HG03045 (cell line): ENCODE data around the gene CWH43.
"Not testable (repeated sequence)": the region's sequence is repeated elsewhere in the genome, so short reads cannot be mapped to it uniquely, and the experiment has no call there.

Source experiments
- ATAC-seq: cut with Tn5 transposase; IDR thresholded peaks from one replicate; pipeline ENCODE4 v1.9.1; 2021; ENCODE audit warnings: mild to moderate bottlenecking, moderate library complexity; ENCODE audit not compliant: unreplicated experiment

Gene CWH43

DNA sequence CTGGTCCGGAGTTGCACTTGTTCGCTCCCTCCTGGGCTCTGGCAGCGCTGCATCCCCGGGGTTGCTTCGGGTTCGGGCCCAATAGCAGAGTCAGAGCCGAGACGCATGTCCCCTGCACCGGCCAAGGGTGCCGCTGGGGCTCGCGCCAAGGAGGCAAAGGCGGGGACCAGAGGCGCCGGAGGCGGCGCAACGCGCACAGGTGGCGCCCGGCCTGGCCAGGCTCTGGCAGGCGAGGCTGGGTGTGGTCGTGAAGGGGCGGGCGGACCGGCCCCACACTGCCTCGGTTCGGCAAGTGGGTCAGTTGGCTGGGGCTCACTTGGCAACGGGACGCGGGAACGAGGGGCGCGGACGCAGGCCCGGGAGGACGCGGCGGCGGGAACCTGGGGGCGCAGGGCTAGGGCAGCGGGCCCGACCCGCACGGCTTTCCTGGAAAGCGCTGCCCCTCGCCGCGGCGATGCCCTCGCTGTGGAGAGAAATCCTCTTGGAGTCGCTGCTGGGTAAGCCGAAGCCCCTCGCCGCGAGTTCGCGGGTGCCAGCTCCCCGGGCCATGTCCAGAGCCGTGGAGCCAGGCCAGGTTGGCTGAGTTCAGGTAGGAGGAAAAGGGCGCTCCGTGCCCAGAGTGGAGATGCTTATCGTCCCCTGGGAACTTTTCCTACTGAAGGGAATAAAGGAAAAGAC is at the start of gene CWH43:
CWH43 (plus strand) TSS at position 300 of the 678 bp plus-strand sequence; CDS start at position 455, 155 bp downstream.
- no peak for ATAC-seq

DNA sequence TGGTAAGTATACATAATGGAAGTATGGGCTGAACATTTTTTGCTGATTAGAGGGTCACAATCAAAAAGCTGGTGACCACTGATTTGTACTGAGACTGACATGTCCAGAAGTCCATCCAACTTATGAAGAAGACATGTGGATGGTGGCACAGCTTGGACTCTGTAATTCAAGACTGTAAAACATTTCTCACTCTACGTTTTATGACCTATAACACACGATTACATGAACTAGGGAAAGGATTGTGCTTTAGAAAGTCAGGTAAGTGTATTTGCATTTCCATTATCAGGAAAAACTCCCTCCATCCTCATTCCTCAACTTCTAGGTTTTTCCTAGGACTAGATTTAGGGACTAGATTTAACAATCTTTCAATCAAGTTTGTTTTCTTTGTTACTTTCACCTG is 49.0 kb upstream of the CWH43 start:
- ATAC-seq: no peak

DNA sequence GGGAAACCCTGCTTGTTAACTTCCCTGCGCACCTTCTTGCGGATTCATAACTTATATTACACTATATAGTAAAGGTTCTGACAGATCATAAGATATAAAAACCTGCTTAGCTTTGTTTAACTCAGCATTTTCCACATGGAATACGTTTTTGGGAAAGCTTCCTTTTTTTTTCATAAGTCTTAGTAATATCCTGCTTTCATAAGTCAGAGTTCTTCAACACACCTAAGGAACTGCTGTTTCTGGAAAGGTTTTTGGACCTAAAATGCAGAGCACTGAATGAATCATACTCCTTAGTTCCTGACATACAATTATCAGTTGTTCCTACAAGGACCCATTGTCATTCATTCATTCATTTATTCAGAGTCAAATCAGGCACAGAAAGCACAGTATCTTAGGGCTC is 47.2 kb upstream of the CWH43 start:
- ATAC-seq: no peak

DNA sequence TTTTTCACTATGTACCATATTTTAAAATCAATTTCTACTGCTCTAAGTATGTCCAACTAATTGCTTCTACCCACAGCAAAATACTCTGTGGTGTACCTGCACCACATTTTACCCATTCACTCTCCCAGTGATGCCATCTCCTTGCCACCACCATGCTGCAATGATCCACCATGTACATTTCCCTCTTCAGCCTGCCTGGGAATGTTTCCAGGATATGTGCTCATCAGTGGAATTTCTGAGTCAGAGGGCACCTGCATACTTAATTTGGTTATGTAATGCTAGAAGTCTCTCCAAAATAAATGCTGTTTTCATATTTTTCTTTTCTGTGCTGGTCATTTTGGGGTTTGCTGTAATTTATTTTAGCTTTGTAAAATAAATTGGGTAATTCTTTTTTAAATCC is 46.3 kb upstream of the CWH43 start:
- ATAC-seq: no peak

DNA sequence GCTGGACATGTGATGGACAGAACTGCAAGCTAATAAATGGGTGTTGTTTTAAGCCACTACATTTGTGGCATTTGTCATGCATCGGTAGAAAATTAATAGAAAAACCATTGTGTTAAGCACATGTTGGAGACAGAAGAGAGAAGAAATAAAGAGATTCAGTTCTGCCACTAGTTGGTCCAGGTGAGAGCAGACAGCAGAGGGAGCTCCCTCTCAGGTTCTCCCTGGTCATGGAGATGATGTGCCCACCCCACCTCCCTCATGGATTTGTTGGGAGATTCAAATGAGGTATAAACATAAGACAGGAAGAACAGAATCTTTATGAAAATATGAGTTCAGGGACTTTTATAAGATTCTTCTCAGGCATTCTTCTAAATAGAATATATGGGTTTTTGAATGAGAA is 42.7 kb upstream of the CWH43 start:
- no peak for ATAC-seq

DNA sequence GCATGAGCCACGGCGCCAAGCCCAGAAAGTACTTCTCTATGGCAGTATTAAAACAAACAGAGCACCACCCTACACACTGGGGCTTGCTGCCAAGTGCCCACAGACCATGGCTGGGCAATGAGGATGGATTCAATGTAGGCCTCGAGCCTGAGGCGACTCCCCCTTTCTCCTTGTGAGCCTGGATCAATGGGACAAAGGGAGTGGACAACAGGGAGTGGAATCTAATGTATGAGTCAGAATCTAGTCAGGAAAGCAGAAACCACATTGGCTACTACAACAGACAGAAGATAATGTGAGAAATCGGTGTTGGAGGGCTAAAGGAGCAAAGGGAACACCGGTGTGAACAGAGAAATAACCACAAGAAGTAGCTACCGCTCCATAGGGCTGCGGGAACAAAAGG is 41.8 kb upstream of the CWH43 start:
- no peak for ATAC-seq

DNA sequence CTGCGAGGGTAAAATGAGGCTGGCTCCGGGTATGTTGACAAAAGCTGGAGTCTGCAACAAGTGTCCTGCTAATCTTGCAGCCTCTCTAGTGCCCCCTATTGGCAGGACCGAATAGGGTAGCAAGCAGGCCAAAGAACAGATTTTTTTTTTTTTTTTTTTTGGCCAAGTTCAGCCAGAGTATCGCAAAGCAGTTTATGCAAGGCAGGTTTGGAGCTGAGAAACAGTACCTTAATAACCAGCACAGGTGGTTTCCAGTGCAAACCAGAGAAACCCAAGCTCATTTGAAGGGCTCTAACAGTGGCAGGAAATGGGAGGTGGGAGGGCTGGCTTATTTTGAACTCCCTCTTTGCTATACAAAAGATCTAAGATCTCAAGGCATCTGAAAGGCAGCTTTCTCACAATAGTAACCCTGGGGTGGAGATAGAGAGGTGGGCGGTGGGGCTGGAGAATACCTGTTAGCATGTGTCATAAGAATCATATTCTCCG is 41.3 kb upstream of the CWH43 start:
- ATAC-seq: no peak

DNA sequence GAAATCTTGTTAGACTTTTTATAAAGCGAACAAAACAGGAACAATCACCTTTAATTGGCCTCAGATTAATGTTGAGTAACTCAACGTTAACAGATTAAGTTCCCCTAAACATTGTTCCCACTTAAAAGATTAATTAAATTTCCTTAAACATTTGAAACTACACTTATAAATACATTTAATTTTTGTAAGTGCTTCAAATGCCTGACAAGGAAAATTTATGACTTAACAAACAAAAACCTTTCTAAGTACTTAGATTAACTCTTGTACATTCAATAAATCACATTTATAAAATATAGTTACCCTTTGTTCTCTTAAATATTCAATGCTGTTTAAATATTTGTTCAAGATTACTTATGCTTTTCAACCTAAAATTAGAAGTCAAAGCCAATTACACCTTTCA is 40.1 kb upstream of the CWH43 start:
- ATAC-seq: no peak

DNA sequence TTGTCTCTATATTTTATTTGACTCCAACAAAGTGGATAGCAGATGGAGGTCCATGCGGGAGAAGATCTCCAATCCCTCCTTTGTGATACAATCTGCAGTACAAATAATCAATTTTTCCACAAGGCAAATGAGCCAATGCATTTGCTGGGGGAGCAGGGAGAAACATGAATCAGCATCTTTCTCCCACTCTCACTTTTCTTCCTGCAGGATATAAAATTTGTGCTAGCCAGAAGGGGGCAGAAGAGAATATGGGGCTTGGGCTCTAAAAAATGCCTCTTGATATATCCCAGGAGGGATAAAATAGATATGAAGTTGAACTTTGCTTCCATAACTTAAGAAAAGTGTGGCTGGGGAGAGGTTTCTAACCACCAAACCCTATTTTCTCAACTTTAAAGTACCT is 38.3 kb upstream of the CWH43 start:
- ATAC-seq: no peak

DNA sequence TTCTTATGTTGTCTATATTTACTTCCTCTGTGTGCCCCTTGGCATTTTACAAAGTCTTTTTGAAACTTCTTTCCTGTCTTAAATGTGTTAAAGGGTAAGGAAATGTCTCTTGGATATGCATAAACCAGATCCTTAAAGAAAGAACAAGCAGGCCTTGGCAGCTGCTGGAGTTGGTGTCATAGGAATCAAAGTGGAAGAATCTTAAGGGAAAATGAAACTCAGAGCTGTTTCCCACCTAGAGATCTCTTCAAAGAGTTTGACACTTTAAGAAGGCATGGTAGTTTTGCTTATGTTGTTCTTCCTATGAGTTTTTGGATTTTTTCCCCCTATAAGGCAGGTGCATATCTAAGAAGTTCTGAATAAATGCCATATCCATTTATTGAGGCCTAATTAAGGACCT is 37.0 kb upstream of the CWH43 start:
- ATAC-seq: no peak

DNA sequence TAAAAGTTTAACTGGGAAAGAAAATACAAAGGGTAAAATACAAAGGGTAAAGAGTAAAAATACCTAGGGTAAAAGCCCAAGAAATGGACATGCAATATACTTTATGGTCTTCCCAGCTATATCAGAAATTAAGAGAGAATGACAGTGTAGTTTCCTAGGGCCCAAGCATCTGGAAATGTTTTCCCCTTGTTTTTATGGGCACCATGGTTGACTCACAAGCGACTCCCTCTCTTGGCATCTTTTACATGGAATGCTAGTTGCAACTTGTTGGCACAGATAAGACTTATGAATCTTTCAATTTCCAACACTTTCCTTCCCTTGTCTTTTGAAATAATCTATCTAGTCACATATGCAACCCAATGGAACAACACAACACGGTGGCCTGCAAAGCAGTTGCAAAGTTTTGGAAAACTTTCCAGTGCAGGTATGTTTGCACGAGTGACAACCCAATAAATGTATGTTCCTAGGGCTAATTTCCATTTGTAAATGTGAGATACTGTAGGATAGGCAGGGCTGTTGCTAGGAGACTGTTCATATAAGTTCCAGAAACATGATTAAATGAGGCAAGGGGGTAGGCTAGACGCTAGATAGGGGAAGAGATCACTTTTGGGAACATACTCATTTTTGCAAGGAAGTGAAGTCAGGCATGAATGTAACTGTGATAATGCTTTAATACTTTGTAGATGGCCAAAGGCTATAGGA is 36.4 kb upstream of the CWH43 start:
- ATAC-seq: no peak

DNA sequence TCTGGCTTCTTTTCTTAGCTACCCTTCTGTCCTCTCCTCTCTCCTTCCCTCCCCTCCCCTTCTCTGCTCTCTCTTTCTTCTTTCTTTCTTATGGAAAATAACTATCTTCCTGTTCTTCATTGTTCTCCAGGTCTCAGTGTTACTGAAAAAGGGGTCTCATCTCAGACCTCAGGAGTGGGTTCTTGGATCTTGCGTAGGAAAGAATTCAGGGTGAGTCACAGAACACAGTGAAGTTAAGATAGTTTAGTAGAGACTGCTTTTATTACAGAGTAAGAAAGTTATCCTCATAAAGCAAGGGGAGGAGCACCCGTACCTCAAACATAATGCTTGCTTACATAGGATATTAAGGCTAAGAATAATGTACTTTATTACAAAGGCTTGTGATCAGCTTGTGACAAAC is 31.8 kb upstream of the CWH43 start:
- ATAC-seq: no peak

DNA sequence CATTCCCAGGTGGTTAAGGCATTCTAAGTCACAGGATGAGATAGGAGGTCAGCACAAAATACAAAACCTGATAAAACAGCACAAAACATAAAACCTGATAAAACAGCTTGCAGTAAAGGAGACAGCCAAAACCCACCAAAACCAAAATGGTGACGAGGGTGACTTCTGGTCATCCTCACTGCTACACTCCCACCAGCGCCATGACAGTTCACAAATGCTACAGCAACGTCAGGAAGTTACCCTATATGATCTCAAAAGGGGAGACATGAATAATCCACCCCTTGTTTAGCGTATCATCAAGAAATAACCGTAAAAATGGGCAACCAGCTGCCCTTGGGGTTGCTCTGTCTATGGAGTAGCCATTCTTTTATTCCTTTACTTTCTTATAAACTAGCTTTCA is 28.7 kb upstream of the CWH43 start:
- not testable (repeated sequence) for ATAC-seq

DNA sequence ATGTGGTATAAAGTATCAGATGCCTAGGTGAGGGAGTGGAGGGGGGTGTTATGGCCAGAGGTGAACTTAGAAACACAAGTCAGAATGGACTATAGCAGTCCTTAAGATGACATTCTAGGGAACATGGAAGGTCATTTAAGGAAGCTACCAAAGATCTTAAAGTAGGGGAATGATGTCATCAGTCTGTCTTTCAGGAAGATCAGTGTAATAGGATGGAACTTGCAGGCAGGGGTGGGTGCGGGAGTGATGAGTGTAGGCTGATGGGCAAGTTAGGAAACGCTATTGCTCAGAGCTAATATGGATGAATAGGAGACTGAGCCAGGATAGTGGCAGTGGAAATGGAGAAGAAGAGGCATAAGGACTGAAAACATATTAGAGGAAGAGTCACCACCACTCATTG is 27.5 kb upstream of the CWH43 start:
- no peak for ATAC-seq

DNA sequence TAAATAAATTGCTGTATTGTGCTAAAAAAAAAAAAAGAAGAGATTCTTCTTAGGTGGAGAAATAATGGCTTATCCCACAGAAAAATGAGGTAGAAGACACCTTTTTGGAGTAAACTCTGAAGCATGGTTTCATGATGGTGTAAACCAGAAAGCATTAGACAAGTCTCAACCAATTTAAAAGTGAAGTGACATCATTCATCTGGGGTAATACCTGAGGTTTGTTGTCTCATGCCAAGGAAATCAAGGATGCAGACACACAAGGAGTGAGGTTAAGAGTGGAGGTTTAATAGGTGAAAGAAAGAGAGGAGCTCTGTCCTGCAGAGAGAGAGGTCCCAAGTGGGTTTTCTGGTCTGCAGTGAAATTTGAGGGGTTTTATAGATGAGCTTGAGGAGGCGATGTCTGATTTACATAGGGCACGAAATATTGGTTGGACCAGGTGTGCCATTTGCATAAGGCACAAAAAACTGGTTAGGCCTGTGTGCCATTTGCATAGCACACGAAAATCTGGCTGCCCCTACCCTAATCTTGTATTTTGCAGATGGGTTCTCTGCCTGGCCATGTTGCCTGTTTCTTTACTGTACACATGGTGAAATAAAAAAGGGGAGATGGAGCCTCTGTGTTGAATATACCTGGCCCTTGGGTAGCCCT is 25.0 kb upstream of the CWH43 start:
- ATAC-seq: no peak

DNA sequence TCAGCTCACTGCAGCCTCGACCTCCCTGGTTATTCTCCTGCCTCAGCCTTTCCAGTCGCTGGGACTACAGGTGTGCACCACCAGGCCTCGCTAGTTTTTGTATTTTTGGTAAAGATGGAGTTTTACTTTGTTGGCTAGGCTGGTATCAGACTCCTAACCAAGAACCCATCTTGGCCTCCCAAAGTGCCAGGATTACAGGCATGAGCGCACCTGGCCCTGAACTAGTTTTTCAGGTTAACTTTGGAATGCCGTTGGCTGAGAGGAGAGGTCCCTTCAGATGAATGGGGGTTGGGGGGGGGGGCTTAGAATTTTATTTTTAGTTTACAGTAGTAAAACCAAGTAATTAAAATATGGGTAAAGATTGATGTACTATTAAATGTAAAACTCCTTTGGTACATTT is 23.4 kb upstream of the CWH43 start:
- no peak for ATAC-seq

DNA sequence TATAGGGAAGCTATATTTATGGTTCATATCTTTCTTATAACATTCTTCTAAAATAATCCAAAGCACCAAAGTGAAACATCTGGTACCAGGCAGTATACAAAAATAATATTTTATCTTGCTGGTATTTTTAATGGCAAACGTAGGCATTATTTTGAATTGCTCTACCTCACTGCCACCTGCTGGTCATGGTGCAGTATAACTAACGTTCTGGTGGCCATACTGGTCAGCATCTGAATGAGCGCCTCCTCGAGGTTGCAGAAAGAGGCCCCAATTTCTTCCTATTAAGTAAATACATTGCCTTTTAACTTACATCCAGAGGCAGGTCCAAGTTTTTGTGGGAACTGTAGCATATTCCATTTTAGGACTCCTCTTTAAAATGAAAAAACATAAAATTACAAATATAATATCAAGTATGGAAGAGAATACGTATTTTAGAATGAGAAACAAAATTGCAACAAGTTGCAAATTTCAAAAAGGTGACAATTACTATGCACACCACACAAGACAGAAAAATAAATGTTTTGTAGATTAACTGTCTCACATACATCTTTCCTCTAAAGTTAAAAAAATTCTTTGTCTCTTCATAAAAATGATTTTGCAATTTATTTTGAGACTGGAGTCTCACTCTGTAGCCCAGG is 22.9 kb upstream of the CWH43 start:
- peak; percentile 84 for ATAC-seq

DNA sequence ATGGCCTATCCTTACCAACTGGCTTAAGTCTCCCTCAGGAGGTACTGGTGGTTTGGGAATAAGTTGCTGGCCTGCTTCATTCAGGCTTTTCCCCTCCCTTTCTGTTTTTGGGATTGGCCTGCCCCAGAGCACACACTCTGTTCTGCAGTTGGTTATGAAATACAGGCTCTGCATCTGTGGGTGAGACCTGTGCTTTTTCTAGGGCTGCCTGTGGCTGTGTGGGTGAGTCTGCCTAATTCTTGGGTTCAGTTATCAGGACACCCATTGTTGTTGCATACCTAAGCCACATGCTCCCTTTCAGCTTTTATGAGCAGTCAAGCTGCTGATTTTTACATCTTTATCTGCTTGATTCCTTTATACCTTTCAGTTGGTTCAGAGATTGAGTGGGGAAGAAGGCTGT is 19.0 kb upstream of the CWH43 start:
- ATAC-seq: no peak

DNA sequence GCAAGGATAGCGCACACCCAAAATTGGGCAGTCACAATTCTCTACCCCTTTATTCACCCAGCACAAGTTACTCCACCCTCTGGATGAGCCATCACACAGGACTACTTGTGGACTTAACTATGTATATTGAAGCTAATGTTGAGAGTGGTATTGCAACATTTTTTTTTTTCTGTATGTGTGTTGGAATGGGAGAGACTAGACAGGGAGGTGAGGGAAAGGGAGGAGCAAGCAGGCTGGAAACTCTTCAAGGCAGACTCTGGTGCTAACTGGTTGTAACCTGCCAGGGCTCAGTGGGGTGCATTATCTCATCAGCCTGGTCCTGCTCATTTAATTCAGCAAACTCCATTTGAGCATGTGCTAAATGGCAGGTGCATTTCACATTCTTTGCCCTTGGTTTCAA is 18.4 kb upstream of the CWH43 start:
- no peak for ATAC-seq

DNA sequence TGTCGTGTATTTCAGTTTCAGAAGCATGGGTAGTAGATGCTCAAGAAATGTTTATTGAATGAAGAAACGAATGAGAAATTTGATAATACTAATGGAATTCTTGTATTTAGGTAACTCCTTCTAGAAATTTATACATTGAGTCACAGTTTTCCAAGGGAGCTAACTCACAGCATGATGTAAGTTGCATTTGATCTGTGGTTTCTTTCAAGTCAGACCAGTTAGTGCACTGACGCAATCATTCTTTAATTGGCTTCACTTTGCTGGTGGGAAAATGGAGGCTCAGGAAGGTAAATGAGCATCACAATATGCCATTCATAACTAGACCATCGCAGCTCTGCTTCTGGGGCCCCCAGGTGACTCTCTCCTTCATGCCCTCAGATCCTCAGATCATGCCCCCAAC is 17.3 kb upstream of the CWH43 start:
- ATAC-seq: no peak

DNA sequence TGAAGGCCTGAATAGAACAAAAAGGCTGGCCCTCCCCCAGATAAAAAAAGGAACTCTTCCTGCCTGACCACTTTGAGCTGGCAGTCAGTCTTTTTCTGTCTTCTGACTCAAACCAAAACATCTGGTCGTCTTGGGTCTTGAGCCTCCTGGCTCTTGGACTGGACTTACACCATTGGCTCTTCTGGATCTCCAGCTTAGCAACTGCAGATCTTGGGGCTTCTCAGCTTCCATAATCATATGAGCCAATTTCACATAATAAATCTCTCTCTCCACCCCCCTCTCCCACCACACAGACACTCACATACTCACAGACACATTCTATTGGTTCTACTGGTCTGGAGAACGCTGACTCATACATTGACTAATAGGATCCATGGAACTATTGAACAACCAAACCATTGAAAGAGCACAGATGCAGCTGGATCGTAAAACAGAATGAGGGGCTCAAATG is 15.6 kb upstream of the CWH43 start:
- no peak for ATAC-seq
